HG03571 (cell line): ENCODE measurements around the gene FAM3D.

ENCODE experiments used
- ATAC-seq: cut with Tn5 transposase; IDR thresholded peaks from one replicate; pipeline ENCODE4 v1.9.1; 2021; ENCODE audit not compliant: unreplicated experiment

FAM3D gene

GRCh38 chr3:58603606-58604005 lies 63.0 kb downstream of the FAM3D start:
- no peak for ATAC-seq

- no peak for ATAC-seq
These were observed 68.7 kb downstream of the FAM3D start for GRCh38 chr3:58597770-58598310.

GRCh38 chr3:58596834-58597518 lies 69.6 kb downstream of the FAM3D start:
- no peak for ATAC-seq

DNA sequence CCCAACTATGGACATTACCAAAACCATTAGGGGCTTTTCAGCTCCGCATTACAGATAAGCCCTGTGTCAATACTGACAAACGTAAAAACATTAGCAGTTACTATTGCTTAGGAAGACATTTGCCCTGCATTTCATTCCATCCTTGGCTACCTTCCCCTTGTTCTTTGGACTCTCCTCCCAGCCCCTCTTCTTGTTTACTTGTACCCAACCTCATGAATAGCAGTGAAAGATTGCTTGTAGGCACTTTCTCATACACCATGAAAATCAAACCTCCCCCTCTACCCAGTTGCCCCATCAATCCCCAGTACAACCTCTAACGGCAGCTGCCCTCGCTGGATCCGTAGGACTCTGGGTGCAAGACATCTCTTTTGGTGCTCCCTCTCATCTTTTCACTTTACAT lies 72.5 kb downstream of the FAM3D start:
- ATAC-seq: no peak

GRCh38 chr3:58591517-58592510 lies 74.8 kb downstream of the FAM3D start:
- no peak for ATAC-seq

DNA sequence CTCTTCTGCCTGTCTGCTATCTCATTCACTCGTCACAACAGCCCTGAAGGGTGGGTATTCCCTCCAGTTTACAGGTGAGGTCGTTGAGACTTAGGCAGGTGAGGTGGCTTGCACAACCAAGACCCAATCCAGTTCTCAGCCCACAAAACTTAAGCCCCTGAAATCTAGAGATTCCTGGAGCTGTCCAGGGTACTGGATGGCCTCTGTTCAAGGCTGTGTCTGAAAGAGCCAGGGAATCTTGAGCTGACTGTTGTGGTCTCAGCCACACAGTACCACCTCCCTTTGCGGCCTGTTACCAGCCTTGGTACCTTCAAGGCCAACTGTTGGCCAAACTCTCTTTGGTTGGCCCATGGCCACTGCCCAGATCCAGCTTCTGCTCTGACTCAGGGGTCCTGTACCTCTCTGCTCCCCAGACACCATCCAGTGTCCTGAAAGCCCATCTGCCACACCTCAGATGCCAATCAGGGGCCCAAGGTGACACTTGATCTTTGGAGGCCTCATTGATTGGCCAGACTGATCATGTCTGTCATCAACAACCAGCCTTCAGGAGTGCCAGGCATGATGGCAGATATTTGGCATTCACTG lies 78.5 kb downstream of the FAM3D start:
- ATAC-seq: no peak

DNA sequence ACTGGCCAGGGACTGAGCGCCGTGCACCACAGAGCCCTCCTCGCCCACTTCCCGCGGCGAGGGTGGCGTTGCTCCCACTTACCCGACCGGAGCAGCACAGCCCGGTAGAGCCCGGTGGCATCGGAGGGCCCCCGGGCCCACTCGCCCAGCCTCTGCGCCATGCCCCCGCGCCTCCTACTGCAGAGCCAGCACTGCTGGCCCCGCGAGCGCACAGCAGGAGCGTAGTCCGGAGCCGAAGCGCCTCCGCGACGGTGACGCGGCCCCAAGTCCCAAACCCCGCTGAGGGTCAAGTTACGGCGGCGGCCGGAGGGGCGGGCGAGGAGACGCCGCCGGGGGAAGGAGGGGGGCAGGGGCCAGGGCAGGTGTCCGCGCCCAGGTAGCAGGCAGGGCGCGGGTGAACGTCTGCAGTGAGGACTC lies 79.8 kb downstream of the FAM3D start:
- ATAC-seq: no peak

DNA sequence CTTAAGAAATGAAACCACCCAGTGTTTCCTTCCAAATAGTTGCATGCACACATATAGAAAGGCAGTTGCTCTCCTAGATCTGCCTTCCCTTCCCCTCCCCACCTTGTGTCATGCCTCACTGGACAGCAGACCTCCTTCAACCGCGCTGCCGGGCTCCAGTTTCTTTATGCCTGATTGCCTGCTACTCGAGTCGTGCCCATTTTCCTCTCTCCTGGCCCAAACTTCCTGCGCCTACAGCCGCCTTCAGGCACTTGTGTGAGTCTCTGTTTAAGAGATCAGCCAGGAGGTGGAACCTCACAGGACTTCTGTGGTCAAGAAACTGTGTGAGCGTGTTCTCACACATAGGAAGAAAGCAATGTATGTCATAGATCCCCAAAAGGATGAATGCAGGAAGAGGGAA lies 80.6 kb downstream of the FAM3D start:
- ATAC-seq: no peak

DNA sequence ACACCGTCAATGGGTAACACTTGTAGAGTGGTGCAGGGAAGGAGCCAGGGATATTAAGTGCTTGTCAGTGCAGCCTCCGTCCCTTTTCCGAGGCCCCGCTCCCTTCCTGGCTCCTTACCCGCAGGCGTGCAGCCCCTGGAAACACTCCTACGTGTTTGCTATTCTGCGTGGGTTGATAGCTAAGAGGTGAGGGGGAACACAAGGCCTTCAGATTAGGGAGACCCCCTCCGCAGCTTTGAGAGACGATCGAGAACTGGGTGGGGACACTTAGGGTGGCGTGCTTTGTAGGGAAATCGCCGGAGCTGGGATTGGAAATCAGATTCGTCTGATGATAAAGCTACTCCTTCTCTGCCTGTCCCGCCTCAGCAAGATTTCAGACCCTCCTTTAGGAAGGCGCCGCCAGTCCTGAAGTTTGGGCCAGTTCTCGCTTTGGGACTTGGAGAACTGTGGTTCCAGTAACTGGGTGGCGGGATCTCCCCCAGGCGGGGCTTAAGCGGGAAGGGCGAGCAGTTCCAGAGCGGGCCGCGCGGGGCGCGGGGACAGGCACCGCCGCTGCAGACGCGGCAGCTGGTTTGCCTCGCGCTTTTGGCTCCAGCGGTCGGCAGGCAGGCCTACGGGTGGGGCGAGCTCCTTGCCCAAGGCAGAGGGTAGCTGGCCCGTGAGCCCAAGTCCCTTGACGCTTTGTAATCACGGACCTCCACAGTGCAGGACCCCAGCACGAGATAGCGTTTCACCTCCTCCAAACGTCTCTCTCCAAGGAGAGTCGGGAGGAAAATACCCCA lies 81.4 kb downstream of the FAM3D start:
- peak; percentile 97 for ATAC-seq

- ATAC-seq: no peak
These were observed 81.9 kb downstream of the FAM3D start for GRCh38 chr3:58584690-58585004.
